GM23248 (cell line): ENCODE results near the gene TAPBPL. TPM values are rescaled to one million over a fixed set of nuclear protein-coding genes. Genes with fewer than 3 reads are reported as not detected.
"Not testable (repeated sequence)": the region's sequence is repeated elsewhere in the genome, so short reads cannot be mapped to it uniquely, and the experiment has no call there.

Source experiments
- DNase-seq: peaks from one replicate; pipeline ENCODE4 v3.0.0-alpha.2; 2015
- H2AFZ ChIP-seq: fragments of 200-600 bp; sonication (generic); 2 replicates; pipeline ENCODE4 v1.6.1; 2016; ENCODE audit warnings: antibody characterized with exemption
- H3F3A ChIP-seq: fragments of 200-600 bp; sonication (generic); 2 replicates; pipeline ENCODE4 v1.6.1; 2016; ENCODE audit warnings: mild to moderate bottlenecking, antibody characterized with exemption, mixed run types; ENCODE audit not compliant: insufficient read depth
- H3K27ac ChIP-seq: fragments of 200-600 bp; sonication (generic); 2 replicates; pipeline ENCODE4 v1.5.1; 2016; ENCODE audit warnings: mild to moderate bottlenecking
- H3K27me3 ChIP-seq: fragments of 200-600 bp; sonication (generic); replicated peaks from 2 replicates; pipeline ENCODE4 v1.6.1; 2016; ENCODE audit warnings: mild to moderate bottlenecking; ENCODE audit not compliant: insufficient read depth
- H3K36me3 ChIP-seq: fragments of 200-600 bp; sonication (generic); 2 replicates; pipeline ENCODE4 v1.6.1; 2016; ENCODE audit warnings: low read depth, mild to moderate bottlenecking
- H3K4me1 ChIP-seq: fragments of 200-600 bp; sonication (generic); 2 replicates; pipeline ENCODE4 v1.6.1; 2016; ENCODE audit warnings: mild to moderate bottlenecking; ENCODE audit not compliant: insufficient read depth
- H3K4me2 ChIP-seq: fragments of 200-600 bp; sonication (generic); one replicate; pipeline ENCODE4 v1.6.1; 2016; ENCODE audit warnings: mild to moderate bottlenecking; ENCODE audit not compliant: unreplicated experiment
- H3K4me3 ChIP-seq: fragments of 200-600 bp; sonication (generic); 2 replicates; pipeline ENCODE4 v1.5.1; 2016; ENCODE audit warnings: mild to moderate bottlenecking
- H3K79me2 ChIP-seq: fragments of 200-600 bp; sonication (generic); 2 replicates; pipeline ENCODE4 v1.6.1; 2016; ENCODE audit warnings: mild to moderate bottlenecking; ENCODE audit not compliant: insufficient read depth
- H3K9ac ChIP-seq: fragments of 200-600 bp; sonication (generic); 2 replicates; pipeline ENCODE4 v1.6.1; 2016; ENCODE audit warnings: mild to moderate bottlenecking
- H3K9me2 ChIP-seq: fragments of 200-600 bp; sonication (generic); 2 replicates; pipeline ENCODE4 v1.6.1; 2016; ENCODE audit warnings: mixed run types, mild to moderate bottlenecking, moderate library complexity; ENCODE audit not compliant: insufficient read depth
- H3K9me3 ChIP-seq: fragments of 200-600 bp; sonication (generic); one replicate; pipeline ENCODE4 v1.6.1; 2017; ENCODE audit warnings: low read depth
- H4K20me1 ChIP-seq: fragments of 200-600 bp; sonication (generic); 2 replicates; pipeline ENCODE4 v1.6.0; 2016; ENCODE audit not compliant: insufficient read depth
- EZH2 ChIP-seq: fragments of 200-600 bp; sonication (generic); IDR thresholded peaks from 2 replicates; pipeline ENCODE4 v1.6.1; 2018; ENCODE audit warnings: antibody characterized with exemption, mild to moderate bottlenecking; ENCODE audit not compliant: insufficient read depth, poor library complexity, severe bottlenecking
- EZH2phosphoT487 ChIP-seq: fragments of 200-600 bp; sonication (generic); IDR thresholded peaks from 2 replicates; pipeline ENCODE4 v1.6.1; 2018; ENCODE audit warnings: antibody characterized with exemption, moderate library complexity, mild to moderate bottlenecking, low read depth; ENCODE audit not compliant: insufficient read depth
- WGBS, 2 experiments: methylation state at CpG; one replicate each; pipeline ENCODE4 v1.1.6; 2015 to 2017; ENCODE audit warnings: low lambda C conversion rate in 2 of 2, low coverage in 1 of 2; ENCODE audit errors: missing lambda C conversion rate in 2 of 2; 5-methylcytosine and 5-hydroxymethylcytosine counted together
- in situ Hi-C: fragments of 300-500 bp; cut with MboI; formaldehyde crosslinking; loops from 2 replicates; pipeline ENCODE4 v1.15.0; 2020
- polyA plus RNA-seq: library from polyadenylated mRNA; unstranded; fragments of >200 nt; fragmentation: Nextera tagmentation; extraction: Ambion mirVana; gene quantifications from 2 replicates; pipeline ENCODE4 v1.2.1, GENCODE V29; 2016
- total RNA-seq: library from RNA; depleted of rRNA; stranded (reverse); fragments of >200 nt; shearing (Covaris generic); gene quantifications from 2 replicates; pipeline ENCODE4 v1.2.3, GENCODE V29; 2014

TAPBPL gene
- total and polyA plus RNA-seq, 2 experiments from 2014 or later: 7.8 to 9.2 TPM

DNA sequence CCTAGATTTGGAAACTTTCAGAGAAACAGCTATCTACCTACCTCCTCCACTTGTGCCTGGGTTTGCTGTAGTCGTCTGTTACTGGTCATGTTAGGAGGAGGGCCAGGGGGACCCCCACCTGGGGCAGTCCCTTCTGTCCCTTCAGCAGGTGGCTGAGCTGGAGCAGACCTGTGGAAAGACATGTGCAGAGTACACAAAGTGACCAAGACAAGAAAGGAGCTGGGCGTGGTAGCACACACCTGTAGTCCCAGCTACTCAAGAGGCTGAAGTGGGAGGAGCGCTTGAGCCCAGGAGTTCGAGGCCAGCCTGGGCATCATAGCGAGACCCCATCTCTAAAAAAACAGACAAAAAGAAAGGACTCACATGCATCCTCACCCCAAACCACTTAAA is 14.3 kb downstream of the TAPBPL start:
- no peak overlapping the region for H2AFZ ChIP-seq
- H3K4me1 ChIP-seq: peaks cover 17% of the 10 kb centered on the region
- H4K20me1 ChIP-seq: no peaks in the 10 kb centered on the region
- no peak overlapping the region for H3K27ac ChIP-seq
- peaks cover 15% of the 10 kb centered on the region for H3F3A ChIP-seq
- no peaks in the 10 kb centered on the region for H3K9me3 ChIP-seq
- no peak overlapping the region for H3K9ac ChIP-seq
- H3K4me2 ChIP-seq: no peak overlapping the region
- H3K9me2 ChIP-seq: no peaks in the 10 kb centered on the region
- no peak for DNase-seq
- H3K79me2 ChIP-seq: peaks cover 45% of the 10 kb centered on the region
- H3K36me3 ChIP-seq: peaks cover 15% of the 10 kb centered on the region
- H3K27me3 ChIP-seq: no peaks in the 10 kb centered on the region
- WGBS, 2 experiments: 96 to 97% methylated on average over 5 of the region's 5 CpGs
- no peak for TF ChIP-seq EZH2phosphoT487
- TF ChIP-seq EZH2: no peak
- H3K4me3 ChIP-seq: no peak overlapping the region
- in situ Hi-C loops: no loop called here

DNA sequence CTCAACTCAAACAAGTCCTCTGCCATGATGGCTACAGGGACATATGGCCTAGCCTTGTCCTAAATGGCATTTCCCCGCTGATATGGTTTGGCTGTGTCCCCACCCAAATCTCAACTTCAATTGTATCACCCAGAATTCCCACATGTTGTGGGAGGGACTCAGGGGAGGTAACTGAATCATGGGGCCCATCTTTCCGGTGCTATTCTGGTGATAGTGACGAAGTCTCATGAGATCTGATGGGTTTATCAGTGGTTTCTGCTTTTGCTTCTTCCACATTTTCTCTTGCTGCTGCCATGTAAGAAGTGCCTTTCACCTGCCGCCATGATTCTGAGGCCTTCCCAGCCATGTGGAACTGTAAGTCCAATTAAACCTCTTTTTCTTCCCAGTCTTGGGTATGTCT is 14.9 kb downstream of the TAPBPL start:
- H3K27me3 ChIP-seq, H3K4me3 ChIP-seq, H4K20me1 ChIP-seq, DNase-seq, H3K9ac ChIP-seq, H3K27ac ChIP-seq, H3K9me2 ChIP-seq, in situ Hi-C loops, H2AFZ ChIP-seq, H3K4me2 ChIP-seq, H3K9me3 ChIP-seq: not testable (repeated sequence)
- WGBS, 2 experiments: 82 to 90% methylated on average over 4 of the region's 4 CpGs
- H3K4me1 ChIP-seq: peaks cover 23% of the 10 kb centered on the region
- peaks cover 45% of the 10 kb centered on the region for H3K79me2 ChIP-seq
- peaks cover 21% of the 10 kb centered on the region for H3F3A ChIP-seq
- H3K36me3 ChIP-seq: peaks cover 15% of the 10 kb centered on the region

DNA sequence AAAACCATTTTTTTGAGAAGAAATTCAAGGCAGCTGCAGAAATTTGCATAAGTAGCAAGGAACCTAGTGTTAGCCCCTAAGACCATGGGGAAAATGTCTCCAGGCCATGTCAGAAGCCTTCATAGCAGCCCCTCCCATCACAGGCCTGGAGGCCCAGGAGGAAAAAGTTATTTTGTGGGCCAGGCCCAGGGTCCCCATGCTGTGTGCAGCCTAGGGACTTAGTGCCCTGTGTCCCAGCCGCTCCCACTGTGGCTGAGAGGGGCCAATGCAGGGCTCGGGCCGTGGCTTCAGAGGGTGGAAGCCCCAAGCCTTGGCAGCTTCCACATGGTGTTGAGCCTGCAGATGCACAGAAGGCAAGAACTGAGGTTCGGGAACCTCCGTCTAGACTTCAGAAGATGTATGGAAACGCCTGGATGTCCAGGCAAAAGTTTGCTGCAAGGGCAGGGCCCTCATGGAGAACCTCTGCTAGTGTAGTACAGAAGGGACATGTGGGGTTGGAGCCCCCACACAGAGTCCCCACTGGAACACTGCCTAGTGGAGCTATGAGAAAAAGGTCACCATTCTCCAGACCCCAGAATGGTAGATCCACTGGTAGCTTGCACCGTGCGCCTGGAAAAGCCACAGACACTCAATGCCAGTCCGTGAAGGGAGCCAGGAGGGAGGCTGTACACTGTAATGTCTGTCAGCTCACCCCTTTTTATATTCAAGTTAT is 15.9 kb downstream of the TAPBPL start:
- Histone ChIP-seq H3K4me2 (peak overlapping the region; percentile 92), H3K36me3 (peaks cover 15% of the 10 kb centered on the region)

DNA sequence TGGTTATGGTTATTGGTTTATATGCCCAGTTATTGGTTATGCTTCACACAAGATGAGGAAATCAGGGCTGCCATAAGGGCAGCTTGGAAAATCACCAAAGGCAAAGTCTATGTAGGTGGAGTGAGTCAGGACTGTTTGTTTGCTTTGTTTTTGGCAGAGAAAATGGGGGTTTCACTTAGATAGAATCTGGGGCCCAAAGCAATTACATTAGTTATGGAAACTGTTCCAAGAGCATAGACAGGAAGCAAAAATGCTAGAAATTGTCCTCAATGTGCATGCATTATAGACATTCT is 16.4 kb downstream of the TAPBPL start:
- Histone ChIP-seq H3K27ac (peak overlapping the region; percentile 17; the same call in 1 of the 2 replicates), H3K9me3 (no peaks in the 10 kb centered on the region), H3K4me2 (peak overlapping the region; percentile 92), H3K4me1 (peaks cover 24% of the 10 kb centered on the region), H3K27me3 (no peaks in the 10 kb centered on the region), H3K4me3 (peak overlapping the region; percentile 82), H3K79me2 (peaks cover 45% of the 10 kb centered on the region), H3K9me2 (no peaks in the 10 kb centered on the region), H3F3A (peaks cover 27% of the 10 kb centered on the region), H2AFZ (no peak overlapping the region), H4K20me1 (no peaks in the 10 kb centered on the region), H3K36me3 (peaks cover 15% of the 10 kb centered on the region), H3K9ac (no peak overlapping the region)
- TF ChIP-seq EZH2 (no peak), EZH2phosphoT487 (no peak)
- peak; percentile 79 for DNase-seq
- in situ Hi-C loops: no loop called here

More for the DNA sequence above, 15.9 kb downstream of the TAPBPL start:
- H3F3A ChIP-seq: peaks cover 27% of the 10 kb centered on the region
- in situ Hi-C loops, H3K9me3 ChIP-seq, DNase-seq, H2AFZ ChIP-seq, H3K27ac ChIP-seq, H3K27me3 ChIP-seq, H4K20me1 ChIP-seq, H3K9me2 ChIP-seq, H3K9ac ChIP-seq: not testable (repeated sequence)
- WGBS, 2 experiments: 82 to 91% methylated on average over 9 of the region's 9 CpGs
- H3K4me3 ChIP-seq: 0 out of 2 replicates have a peak overlapping the region, but pooled peaks have one; percentile 82
- peaks cover 24% of the 10 kb centered on the region for H3K4me1 ChIP-seq
- H3K79me2 ChIP-seq: peaks cover 45% of the 10 kb centered on the region

DNA sequence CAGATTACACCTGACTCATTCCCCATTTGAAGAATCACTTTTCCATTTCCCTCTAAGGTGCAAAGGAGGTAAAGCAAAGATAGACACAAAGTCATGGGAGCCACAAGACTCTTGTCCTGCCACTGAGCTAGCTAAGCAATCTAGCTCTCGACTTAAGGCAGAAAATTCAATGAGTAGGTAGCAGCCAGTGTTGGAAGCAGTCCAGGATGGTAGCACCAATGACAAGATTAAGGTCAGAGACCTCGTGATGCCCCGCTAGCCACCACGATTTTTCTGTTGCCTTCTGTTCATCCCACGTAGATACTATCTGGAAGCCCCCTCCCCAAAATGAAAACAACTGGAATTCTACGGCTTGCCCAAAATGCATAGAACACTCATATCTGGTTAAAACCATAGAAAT is 17.2 kb downstream of the TAPBPL start:
- WGBS, 2 experiments: 73 to 81% methylated on average over 6 of the region's 6 CpGs

More for the DNA sequence above, 17.2 kb downstream of the TAPBPL start:
- no peaks in the 10 kb centered on the region for H3K9me3 ChIP-seq
- no peak for DNase-seq
- H3K4me3 ChIP-seq: peak overlapping the region; percentile 82
- peak overlapping the region; percentile 86 for H3K9ac ChIP-seq
- peaks cover 24% of the 10 kb centered on the region for H3K4me1 ChIP-seq
- in situ Hi-C loops: no loop called here
- H4K20me1 ChIP-seq: no peaks in the 10 kb centered on the region
- H3K79me2 ChIP-seq: peaks cover 45% of the 10 kb centered on the region
- TF ChIP-seq EZH2: no peak
- no peak for TF ChIP-seq EZH2phosphoT487
- H3K4me2 ChIP-seq: peak overlapping the region; percentile 92
- H3F3A ChIP-seq: peaks cover 27% of the 10 kb centered on the region
- H3K27ac ChIP-seq: peak overlapping the region; percentile 84
- H3K36me3 ChIP-seq: peaks cover 11% of the 10 kb centered on the region; the same call in 1 of the 2 replicates
- no peaks in the 10 kb centered on the region for H3K9me2 ChIP-seq
- no peaks in the 10 kb centered on the region for H3K27me3 ChIP-seq
- H2AFZ ChIP-seq: no peak overlapping the region
